Stimulated activated CD8-positive, alpha-beta memory T cell treated with anti-CD3 and anti-CD28 coated beads, Interleukin-4, amount 100 ng/mL, for 4 hours (primary cell): ENCODE results near the gene H3-3A.

ENCODE experiments used
- DNase-seq, 2 donors: peaks; one replicate each; pipeline ENCODE4 v3.0.0-alpha.2; 2020; ENCODE audit warnings: low read depth in 2 of 2, low spot score in 1 of 2

H3-3A gene

GRCh38 chr1:226110249-226111097 lies 48.0 kb downstream of the H3-3A start:
- peak in 1 of 2 donors; percentile 44 for DNase-seq

DNA sequence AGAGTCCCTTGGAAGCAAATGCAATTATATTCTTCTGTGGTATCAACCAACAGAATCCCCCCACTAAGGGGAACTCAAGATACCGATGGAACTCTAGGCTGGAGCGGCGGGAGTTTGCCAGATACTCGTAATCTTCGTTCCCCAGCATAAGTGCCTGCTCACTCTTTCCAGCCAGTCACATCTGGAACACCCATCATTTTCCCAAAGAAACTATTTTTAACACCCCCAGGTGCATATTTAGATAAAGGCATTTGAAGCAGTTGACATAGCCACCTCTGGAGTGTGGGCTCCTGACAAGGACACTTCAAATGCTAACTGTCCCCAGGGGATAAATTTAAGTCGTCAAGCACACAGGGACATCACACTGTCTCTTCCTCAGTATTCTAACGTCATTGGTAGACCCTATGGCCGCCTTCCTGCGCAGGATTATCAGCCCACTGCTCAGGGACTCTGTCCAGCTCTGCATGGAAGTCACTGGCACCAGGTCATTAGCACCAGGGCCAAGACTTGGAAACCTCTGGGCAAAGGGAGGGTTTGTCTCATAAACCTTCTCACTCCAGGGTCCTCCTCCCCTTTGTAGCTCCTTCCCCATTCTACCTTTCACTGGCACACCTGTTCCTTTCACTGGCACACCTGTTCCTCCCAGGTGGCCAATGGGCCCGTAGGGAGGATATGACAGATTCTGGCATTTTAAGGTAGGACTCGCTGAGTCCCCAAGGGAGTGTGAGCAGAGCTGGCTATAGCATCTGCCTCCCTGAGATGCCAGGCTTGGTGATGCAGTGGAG lies 48.8 kb downstream of the H3-3A start:
- DNase-seq, result no peak

DNA sequence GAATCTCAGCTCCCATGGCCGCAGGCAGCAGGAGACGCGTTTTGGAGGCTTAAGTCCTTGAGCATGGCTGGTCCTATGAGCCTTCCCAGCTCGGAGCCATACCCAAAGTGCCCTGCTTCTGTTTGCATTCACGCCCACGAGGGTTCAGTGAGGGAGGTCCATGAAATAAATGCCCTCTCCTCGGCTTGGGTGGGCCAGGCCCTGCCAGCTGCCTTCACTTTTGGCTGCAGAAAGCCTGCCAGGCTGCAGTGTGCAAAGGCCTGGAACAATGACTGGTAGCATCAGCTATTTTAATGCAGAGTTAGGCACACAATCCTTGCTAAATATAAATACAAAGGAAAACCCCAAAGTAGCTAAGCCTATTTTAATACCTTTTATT lies 49.4 kb downstream of the H3-3A start:
- DNase-seq, result no peak

GRCh38 chr1:226112626-226113025 lies 50.1 kb downstream of the H3-3A start:
- no peak for DNase-seq

GRCh38 chr1:226116673-226117072 lies 54.2 kb downstream of the H3-3A start:
- no peak for DNase-seq

- DNase-seq, result no peak
These were observed 54.8 kb downstream of the H3-3A start for GRCh38 chr1:226117330-226117729.

GRCh38 chr1:226118357-226118756 lies 55.8 kb downstream of the H3-3A start:
- no peak for DNase-seq

DNA sequence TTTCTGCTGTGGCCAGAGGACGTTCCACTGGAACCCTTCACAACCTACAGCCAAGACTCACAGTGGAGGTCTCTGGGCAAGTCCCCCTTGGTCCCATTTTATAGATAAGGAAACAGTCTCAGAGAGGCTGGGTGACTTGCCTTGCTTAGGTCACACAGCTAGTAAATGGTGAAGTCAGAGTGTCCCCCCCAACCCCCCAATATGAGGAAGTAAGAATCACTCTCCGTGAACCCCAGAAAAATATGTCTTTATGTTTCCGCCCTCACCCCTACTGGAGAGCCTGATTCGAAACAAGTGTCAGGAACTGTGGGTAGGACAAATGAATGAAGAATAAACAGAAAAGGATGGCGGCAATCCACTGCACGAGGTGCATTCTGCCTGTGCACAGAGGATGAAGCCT lies 56.7 kb downstream of the H3-3A start:
- no peak for DNase-seq

GRCh38 chr1:226120398-226120797 lies 57.9 kb downstream of the H3-3A start:
- DNase-seq, result no peak

DNA sequence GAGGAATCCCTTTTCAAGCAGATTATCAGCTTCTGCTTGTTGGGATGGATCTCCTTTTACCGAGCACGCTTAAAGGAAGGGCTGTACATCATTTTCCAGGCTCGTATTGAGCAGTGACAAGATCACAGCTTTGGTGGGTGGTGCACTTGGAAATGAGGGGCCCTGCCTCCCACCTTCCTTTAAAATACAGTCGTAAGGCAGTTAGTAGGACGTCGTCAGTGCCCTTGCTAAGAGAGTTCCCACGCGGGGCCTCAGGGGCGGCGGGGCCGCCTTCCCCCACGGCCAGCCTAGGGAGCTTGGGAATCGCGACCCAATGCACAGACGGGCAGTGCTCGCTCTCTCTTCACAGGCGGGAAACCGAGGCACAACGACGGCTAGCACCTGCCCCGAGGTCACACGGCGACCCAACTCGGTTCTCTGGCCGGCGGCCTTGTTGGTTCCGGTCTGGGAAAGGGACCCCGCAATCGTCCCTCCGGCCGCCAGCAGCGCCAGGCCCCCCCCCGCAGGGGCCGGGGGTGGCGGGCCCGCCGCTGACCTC lies 58.6 kb downstream of the H3-3A start:
- no peak for DNase-seq
